ENCODE measurements around the gene CELSR1.

CELSR1 gene

GRCh38 chr22:46537225-46537945 lies at the start of gene CELSR1:
CELSR1 (minus strand) TSS chr22:46537620; CDS start chr22:46537170, 450 bp downstream.
- DNase-seq = no peak

DNA sequence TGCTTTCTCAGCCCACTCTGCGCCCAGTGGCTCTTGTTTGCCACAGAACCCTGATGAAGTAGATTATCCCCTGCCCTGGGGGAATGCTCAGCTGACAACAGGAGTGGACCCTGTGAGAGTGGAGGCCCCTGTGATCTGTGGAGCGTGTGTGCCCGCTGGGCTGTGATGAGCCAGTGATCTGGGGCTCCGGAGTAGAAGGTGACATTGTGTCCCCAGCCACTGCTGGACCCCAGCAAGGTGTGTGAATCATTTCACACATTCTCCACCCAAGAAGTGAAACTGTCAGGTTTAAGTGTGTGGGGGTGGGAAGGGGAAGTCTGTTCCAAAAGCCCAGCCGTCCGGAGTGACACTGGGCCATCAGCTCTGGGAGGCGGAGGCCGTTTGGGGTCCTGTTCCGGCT lies 49.6 kb upstream of the CELSR1 start:
- DNase-seq = no peak

GRCh38 chr22:46586531-46587011 lies 49.2 kb upstream of the CELSR1 start:
- no peak for DNase-seq

GRCh38 chr22:46586123-46586519 lies 48.7 kb upstream of the CELSR1 start:
- no peak for DNase-seq

DNA sequence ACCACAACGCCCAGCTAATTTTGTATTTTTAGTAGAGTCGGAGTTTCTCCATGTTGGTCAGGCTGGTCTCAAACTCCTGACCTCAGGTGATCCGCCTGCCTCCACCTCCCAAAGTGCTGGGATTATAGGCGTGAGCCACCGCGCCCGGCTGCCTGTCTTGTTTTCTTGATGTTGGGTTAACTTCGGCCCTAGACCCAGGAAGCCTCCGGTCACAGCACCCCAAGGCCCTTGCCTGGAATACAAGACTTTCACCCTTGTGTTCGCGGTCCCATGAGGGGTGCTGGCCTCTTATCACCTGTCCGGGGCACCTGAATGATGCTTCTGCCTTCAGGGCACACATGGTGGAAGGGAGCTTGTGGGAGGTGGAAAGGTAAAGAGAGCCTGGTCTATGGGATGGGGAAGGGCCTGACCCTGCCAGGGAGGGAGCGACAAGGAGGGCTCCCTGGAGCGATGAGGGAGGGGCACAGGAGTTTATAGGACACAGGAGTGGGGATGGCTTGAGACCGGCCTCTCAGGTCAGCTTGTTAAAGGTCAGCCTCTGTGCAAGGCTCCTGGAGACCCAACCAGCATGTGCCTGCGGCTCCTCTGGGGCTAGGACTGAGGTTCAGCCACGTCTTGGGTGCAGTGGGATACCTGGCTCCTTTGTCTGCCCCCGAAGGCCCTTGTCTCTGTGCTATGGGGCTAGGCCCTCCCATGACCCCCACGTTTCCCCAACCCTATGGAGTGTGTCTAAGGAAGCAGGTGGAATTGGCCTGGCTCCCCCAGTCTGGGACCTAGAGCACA lies 48.1 kb upstream of the CELSR1 start:
- DNase-seq = no peak

DNA sequence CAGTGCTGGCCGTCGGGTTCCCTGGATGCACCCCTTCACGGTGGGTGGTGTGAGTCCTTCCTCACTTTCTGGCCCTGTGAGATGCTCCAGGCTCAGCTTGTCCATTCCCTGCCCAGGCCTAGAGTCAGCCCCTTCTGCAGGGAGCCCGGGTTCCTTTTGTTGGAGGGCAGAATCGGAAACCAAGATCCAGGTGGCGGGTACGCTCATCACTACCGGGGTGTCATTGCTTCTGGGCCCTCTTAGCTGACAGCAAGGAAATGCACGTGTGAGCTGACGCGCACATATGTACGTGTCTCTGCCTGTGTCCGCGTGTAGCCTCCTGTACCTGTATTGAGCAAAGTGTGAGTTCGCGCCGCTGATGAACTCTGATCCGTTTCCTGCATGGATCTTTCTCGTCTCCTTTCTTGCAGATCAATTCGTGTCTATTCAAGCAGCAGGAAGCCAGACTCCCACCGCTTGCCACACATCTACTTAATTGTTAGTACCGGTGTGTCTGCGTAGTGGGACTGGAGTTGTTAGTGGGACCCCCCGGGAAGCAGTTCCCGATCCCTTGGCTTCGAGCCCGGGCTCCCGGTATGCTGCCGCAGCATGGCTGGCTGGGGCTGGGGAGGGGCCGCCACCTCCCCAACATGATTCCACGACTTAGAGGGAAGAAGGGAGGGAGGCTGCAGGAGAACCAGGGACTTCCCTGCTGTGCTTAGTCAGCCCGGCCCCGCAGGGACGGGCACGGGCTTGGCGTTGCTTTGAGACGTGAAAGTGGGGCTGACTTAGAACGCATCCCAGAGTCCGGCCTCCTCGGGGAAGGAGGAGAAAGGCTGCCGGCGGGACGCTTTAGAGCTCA lies 46.9 kb upstream of the CELSR1 start:
- no peak for DNase-seq

- DNase-seq = no peak
Observed at GRCh38 chr22:46583571-46583970, 46.2 kb upstream of the CELSR1 start.

- DNase-seq = no peak
Observed at GRCh38 chr22:46582281-46582933, 45.0 kb upstream of the CELSR1 start.

DNA sequence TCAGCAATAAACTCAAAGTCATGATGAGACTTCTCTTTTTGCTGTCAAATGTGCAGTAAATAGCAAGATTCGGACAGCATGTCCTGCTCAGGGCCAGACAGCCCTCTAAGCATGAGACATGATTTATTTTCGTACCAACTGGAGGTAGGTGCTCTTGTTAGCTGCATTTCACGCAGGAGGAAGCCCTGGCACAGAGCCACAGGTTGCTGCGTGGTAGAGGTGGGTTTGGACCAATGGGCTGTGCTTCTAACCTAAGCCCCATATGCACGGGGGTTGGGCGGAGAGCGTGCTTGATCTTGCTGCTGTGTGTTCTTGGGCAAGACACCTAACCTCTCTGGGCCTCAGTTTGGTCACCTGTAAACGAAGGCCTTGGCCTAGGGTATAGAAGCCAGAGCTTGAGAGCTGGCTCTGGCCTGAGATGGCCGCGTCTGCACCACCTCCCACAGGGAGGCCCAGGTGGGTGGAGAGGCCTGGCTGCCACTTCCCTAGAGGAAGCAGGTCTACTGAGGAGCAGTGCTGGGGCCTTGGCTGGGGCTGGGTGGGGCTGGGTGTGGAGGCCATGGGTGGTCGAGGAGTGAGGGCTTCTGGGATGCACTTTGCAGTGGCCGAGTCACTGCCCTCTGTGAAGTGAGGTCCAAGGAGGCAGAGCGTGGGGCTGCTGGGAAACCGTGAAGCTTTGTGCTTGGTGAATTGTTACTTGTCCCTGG lies 44.3 kb upstream of the CELSR1 start:
- no peak for DNase-seq

- DNase-seq = peak; percentile 34
Observed at GRCh38 chr22:46580940-46581537, 43.6 kb upstream of the CELSR1 start.

DNA sequence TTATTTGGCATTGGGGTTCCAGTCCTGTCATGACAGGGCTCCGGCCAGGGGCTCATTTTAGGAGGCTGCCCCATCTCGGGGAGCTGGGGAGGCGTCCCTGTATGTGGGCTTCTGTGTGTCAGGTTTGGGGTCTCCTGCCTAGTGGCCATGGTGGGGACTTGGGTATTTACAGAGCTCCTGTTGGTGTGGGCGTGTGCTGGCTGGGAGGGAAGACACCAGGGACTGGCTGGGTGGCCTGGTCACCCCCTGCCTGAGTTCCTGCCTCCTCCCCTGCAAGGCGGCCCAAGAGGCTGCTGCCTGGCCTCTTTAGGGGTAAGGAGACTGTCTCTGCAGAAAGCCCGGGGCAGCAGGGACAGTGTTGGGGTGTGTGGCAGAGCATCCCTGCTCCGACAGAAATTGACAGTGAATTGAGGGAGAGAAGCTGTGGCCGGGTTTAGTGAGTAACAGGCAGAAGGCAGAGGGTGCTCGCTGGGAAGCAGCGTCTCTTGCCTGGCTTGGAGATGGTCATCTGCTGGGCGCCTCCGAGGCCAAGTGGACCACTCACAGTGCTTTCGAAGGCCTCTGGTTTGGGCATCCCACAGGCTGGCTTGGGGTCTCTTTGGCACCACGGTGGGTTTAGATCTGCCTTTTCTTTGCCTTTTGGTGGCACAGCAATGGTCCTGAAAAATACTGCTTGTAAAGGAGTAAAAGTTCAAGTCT lies 42.5 kb upstream of the CELSR1 start:
- no peak for DNase-seq

GRCh38 chr22:46578824-46579561 lies 41.6 kb upstream of the CELSR1 start:
- DNase-seq = no peak

DNA sequence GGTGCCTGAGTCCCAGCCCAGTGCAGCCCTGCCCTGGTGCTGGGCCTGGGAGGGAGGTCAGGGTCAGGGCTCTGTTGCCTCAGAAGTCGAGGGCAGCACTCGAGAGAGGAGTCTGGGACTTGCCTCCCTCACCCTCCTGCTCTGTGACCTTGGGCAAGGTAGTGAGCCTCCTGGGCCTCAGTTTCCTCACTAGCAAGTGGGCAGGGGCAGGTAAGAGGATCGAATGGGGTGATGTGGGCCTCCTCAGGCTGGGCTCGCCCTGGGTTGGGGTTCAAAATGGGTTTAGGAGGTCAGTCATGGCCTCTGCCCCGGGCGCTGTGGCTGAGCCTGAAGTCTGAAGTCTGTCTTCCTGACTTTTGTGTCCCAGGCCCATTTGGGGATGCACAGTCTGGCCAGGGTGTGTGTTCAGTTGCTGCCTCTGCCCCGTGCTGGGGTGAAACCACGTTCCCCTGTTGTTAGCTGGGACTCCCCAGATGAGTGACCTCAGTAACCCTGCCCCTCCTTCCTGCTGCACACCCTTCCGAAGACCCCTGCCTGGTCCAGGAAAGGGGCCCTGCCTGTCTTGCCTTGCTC lies 40.9 kb upstream of the CELSR1 start:
- DNase-seq = no peak

- DNase-seq = no peak
Observed at GRCh38 chr22:46577368-46578249, 40.2 kb upstream of the CELSR1 start.

DNA sequence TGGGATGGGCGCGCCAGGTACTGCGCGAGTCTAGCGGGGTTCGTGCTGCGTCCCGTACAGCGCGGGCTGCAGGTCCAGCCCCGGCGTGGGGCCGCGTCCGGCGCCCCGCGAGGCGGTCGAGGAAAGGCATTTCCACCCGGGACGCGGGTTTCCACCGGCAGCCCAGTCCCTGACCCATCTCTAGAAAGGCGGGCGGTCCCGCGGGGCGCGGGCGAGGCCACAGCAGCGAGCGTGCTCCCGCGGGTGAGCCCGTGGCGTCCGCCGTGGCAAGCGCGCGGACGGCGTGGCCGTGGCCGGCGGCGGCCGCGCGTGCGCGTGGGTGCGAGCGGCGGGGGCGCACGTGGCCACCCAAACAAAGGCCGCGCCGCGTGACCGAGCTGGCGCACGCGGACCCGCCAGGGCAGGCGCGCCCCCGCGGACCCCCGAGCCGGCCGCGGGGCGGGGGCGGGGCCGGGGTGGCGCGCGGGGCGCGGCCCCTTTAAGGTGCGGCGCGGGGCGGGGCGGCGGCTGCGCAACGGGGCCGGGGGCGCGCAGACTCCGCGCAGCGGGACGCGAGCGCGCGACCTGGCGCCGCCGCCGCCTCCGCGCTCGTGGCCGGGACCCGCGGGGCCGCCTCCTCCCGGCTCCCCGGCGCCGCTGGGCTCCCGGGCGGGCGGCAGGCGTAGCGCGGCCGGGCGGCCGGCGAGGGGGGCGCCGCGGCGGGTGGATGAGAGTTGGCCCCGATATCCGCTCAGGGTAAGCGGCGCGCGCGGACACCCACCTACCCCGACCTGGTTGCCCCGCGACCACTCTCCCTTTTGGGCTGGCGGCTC lies 39.3 kb upstream of the CELSR1 start:
- no peak for DNase-seq

DNA sequence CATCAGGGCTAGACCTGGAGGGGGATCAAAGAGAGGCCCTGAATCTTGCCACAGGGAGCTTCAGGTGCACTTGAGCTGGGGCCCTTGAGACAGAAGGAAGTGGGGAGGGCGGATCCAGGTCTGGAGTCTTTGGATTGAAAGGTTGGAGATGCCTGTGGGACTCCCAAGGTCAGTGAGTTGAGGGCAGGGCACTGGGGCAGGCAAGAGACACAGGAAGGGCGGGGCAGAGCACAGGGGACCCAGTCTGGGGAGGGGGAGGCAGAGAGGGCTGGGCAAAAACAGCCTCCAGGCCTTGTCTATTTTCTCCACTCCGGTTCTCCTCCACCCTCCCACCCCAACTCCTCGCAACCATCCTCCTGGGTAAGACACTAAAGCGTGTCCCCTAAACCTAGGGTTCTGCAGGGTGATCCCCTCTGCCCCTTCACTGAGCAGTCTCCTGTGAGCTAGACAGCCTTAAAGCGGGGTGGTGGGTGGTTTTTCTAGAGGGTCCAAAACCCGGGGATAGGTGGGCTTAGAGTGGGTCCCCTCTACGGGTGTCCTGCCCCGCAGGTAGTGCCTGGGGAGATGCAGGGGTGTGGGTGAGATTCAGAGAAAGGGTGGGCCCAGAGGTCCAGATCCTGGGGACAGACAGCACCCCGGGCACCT lies 38.6 kb upstream of the CELSR1 start:
- no peak for DNase-seq
